GM21360 (cell line): ENCODE measurements around the gene ISM2.
"Not testable (repeated sequence)": the region's sequence is repeated elsewhere in the genome, so short reads cannot be mapped to it uniquely, and the experiment has no call there.

Experiments used
- ATAC-seq: cut with Tn5 transposase; IDR thresholded peaks from one replicate; pipeline ENCODE4 v1.9.1; 2021; ENCODE audit warnings: mild to moderate bottlenecking, moderate library complexity; ENCODE audit not compliant: unreplicated experiment

The ISM2 gene

DNA sequence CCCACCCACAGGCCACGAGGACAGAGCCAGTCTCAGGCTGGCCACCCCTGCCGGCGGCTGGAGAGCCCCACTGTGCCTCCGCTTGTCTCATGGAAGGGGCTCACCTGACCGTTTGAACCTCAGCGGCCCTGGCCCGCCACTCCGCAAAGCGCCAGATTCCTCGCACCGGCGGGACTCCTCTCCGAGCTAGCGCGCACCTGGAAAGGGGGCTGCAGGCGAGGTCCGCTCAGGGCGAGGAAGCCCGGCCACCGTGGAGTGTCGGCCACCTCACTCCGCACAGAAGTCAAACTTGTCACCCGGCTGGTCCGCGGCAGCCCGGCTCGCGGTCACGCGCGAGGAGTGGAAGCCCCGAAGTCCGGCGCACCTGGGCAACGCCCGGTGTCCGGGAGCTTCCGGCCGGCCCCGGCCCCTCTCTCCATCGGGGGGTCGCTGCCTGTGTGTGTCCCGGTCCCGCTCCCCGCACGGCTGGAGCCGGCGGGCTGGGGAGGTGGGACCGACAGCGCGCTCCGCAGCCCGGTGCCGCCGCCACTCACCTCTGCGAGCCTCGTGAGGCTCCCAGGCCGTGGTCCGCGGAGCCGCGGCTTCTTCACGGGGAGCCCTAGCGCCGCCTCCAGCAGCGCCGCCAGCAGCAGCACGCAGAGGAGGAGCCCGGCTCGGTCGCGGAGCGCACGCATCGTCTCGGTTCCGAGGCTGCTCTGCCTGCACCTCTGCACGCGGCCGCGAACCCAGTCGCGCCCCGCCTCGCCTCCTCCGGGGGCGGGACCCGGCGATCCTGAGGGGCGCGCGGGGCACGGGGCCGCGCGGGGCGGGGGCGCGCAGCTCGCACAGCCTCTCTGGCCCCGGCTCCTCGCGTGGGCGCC lies at the start of gene ISM2:
Gene ISM2 (minus strand): TSS at position 697 of the 860 bp plus-strand sequence. CDS start 23 bp downstream, at position 674.
- peak; percentile 71 for ATAC-seq

DNA sequence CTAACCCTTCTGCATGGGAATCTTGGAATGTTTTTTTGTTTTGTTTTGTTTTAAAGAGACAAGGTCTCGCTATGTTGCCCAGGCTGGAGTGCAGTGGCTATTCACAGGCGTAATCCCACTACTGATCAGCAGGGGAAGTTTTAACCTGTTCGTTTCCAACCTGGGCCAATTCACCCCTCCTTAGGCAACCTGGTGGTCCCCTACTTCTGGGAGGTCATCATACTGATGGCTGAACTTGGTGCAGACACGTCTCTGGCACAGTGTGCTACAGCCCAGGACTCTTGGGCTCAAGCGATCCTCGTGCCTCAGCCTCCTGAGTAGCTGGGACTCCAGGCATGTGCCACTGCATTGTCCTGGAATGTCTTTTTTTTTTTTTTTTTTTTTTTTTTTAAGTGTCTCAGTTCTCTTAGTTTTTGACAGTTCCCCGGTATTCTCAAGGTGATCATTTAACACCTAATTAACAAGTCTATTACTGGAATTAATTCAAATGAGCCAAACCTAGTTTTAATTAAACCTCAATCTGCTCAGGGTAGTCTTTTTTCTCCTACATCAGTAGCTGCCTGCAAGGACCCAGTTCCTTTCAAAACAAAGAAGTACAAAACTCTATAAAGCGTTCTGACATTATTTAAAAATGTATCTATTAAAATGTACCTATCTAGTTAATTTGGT lies 49.0 kb upstream of the ISM2 start:
- no peak for ATAC-seq

DNA sequence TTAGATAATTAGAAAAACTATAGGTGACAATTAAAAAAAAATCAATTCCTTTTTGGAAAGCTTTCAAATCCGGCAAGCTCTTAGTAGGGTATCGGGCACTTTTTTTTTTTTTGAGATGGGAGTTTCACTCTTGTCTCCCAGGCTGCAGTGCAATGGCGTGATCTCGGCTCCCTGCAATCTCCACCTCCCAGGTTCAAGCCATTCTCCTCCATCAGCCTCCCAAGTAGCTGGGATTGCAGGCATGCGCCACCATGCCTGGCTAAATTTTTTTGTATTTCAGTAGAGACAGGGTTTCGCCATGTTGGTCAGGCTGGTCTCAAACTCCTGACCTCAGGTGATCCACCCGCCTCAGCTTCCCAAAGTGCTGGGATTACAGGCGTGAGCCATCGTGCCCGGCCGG lies 46.6 kb upstream of the ISM2 start:
- ATAC-seq, result not testable (repeated sequence)

DNA sequence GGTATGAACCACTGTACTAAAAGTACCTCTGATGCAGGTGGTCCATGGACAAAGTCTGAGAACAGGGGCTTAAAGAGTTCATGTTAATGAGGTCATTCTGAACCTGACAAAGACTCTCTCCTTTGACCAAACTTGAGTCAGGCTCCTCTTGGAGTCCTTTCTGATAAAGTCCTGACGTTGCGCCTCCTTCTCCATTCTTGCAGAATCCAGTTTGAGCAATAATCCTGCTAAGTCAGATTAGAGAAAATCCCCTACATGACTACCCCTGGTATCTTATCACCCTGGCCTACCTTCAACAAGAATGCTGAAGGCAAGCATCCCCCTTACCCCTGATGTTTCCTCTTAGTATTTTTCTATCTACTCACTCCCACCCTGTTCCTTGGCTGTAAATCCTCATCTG lies 46.0 kb upstream of the ISM2 start:
- no peak for ATAC-seq

DNA sequence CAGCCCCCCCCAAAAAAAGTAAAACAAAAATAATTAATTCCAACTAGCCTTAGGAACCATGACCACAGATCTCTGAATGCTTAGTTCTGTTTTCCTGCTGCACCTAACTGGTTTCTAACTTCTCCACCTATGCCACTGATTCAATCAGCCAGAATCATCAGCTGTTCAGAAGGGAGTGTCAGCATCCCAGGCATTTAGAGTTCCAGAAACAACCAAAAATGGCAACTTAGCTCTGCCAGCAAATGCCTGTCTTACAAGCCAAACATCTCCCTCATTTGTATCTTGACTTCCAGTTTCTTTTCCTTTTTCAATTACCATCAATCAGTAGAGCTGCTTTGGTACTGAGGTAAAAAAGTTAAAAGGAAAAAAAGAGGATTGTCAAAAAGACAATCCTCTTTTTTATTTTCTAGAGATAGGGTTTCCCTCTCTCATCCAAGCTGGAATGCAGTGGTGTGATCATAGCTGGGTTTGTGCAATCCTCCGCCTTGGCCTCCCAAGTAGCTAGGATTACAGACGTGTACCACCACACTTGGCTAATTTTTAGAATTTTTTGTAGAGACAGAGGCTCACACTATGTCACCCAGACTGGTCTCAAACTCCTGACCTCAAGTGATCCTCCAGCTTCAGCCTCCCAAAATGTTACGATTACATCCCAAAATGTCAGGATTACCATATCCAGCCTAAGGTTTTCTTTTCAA lies 45.2 kb upstream of the ISM2 start:
- ATAC-seq, result no peak

DNA sequence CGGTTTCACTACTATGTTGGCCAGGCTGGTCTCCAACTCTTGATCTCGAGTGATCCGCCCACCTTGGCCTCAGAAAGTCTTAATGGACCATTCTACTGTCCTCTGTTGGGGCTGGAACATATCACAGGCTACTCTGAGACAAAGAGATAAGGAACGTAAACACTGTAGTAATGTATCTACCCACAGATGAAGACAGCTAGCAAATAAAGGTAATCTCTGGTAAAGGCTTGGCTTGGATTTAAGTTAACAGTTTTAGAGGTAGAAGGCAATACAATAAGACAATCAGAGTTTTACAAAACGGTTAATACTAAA lies 44.6 kb upstream of the ISM2 start:
- no peak for ATAC-seq

DNA sequence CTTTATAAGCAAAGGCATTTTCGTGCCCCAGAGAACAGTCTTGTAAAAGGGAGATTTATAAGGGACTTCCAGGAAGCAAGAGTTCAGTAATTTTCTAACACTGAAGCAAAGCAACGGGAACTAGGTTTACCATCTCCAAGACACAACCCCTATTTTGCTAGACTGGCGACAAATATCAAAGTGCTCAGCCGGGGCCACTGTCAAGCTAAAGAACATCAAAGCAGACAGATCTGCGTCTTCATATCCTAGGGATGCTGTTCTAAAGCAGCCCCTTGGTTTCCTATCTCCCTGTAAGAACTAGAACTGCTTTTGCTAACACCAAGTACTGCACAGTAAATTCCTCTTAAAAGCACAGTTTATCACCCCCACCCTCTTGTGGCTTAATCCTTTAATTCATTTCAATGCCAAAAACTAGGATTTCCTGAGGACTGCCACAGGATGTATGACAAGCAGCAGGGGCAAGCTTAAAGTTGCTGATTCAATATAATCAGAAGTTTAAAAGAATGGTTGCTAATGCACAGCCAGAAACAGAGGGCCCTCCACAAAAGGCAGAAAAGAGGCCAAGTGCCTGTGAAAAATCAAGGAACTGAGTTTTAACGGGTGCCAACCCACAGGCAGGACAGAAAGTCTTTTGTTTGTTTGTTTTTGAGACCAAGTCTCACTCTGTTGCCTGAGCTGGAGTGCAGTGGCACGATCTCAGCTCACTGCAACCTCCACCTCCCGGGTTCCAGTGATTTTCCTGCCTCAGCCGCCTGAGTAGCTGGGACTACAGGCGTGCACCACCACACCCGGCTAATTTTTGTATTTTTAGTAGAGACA lies 44.0 kb upstream of the ISM2 start:
- ATAC-seq, result no peak

DNA sequence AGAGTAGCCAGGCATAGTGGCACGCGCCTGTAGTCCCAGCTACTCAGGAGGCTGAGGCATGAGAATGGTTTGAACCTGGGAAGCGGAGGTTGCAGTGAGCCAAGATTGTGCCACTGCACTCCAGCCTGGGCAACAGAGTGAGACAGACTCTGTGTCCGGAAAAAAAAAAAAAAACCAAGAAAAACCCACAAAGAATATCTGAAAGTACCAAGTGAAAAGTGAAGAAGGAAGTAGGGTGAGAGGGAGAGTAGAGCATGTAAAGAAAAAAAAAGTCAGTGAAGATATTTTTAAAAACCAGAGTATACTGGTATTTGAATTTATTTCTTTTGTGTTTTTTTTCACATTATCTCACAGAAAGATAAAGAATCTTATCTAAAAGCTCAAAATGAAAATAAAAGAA lies 43.3 kb upstream of the ISM2 start:
- ATAC-seq, result no peak

DNA sequence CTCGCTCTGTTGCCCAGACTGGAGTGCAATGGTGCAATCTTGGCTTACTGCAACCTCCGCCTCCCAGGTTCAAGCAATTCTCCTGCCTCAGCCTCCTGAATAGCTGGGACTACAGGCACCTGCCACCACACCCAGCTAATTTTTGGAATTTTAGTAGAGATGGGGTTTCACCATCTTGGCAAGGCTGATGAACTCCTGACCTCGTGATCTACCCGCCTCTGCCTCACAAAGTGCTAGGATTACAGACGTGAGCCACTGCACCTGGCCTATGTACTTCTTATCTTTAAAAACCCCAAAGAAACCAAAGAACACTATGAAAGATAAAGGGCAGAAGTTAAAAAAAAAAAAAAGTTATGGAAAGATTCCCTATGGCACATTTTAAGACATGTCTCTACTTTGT lies 38.3 kb upstream of the ISM2 start:
- not testable (repeated sequence) for ATAC-seq

DNA sequence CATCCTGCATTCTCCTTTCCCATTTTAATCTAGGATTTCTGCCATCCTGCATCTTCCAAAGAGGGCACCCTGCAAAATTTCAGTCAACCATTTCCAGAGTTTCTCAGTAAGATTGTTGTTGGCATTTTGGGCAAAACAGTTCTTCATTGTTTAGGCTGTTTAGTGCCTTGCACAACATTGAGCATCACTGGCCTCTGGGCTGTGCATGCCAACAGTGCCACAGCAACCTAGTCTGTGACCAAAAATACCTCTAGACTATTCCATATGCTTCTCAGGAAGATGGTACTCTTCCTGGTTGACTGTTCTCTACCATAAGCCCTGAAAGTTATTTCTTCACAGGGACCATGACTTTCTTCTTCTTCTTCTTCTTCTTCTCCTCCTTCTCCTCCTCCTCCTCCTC lies 32.5 kb upstream of the ISM2 start:
- ATAC-seq, result no peak

DNA sequence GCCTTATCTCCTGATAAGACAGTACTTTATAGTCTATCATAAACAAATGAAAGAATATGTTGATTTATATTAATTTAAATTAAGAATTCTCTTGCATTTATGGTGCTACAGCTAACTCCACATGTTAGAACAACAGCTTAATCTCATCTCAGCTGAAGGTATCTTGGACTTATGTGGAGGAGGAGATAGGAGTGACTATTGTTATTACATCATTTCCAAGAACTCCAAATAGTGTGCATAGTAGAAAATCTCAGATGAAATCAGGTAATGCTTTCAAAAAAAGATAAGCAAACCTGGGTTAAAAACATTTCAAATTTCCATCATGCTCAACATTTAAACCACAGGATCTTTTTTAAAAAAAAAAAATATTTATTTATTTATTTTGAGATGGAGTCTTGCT lies 31.3 kb upstream of the ISM2 start:
- ATAC-seq, result no peak

DNA sequence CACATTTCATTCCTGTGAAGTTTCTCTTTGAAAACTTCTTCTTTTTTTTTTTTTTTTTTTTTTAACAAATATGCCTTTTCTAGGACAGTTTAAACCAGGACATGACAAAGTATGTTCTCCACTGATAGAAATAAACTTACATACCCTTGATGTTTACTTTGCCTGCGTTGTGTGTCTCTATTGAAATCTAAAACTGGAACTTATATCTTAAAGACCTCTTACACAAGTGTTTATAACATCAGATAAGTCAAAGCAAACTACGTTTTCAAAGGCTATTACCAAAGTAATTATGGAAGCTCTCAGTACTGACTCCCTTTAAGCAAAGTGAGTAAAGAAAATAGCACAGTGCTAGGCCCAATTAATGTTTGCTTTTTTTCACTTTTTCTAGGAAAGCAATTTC lies 30.6 kb upstream of the ISM2 start:
- ATAC-seq, result no peak

DNA sequence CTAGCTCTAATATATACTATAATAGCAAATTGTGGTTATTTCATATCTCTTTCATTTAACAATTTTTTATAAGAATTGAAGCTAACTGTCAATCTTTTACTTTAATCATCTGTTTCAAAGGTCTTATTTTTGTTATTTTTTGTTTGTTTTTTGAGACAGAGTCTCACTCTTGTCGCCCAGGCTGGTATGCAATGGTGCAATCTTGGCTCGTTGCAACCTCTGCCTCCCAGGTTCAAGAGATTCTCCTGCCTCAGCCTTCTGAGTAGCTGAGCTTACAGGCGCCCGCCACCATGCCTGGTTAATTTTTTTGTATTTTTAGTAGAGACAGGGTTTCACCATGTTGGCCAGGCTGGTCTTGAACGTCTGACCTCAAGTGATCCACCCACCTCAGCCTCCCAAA lies 30.1 kb upstream of the ISM2 start:
- not testable (repeated sequence) for ATAC-seq

DNA sequence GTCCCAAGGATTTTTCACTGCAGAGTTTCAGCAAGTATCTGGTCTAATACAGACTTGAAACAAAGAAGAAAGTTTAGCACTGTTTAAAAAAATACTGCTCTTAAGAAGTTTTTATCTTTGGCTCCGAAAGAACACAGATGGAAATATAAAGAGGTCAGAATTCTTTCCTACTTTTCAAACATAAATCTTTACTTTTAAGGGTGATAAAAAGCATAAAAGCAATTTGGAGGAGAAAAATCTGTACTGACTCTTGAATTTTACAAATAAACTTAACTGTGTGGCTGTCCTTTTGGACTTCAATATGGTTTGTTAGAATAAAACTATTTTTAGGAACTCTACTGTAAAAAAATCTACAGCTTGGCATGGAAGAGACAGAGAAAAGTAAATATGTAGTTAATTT lies 27.6 kb upstream of the ISM2 start:
- no peak for ATAC-seq

DNA sequence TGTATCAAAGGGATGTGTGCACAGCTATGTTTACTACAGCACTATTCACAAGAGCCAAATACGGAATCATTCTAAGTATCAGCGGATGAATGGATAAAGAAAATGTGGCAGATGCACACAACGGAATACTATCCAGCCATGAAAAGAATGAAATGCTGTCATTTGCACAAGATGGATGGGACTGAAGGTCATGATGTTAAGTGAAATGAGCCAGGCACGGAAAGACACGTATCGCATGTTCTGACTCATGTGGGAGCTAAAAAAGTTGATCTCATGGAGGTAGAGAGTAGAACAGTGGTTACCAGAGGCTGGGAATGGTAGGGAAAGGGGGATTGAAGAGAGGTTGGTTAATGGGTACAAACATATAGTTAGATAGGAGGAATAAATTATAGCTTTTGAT lies 25.9 kb upstream of the ISM2 start:
- ATAC-seq, result no peak

DNA sequence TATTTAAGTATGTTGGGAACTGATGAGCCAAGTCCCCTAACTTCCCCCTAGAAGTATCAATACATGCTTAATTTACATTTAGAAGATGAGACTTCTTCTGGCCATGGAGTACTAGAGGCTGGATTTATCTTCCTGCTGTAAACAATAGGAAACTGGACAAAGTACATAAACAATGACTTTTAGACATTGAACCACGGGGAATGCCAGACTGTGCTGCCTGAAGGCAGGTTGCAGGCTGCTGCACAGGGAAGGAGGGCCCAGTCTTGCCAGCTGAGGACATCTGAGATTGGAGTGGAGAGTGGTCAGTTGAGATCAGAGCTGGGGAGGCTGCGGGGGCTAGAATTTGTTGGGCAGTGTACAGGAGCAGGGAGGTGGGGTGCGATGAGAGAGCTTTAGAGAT lies 24.5 kb upstream of the ISM2 start:
- no peak for ATAC-seq

DNA sequence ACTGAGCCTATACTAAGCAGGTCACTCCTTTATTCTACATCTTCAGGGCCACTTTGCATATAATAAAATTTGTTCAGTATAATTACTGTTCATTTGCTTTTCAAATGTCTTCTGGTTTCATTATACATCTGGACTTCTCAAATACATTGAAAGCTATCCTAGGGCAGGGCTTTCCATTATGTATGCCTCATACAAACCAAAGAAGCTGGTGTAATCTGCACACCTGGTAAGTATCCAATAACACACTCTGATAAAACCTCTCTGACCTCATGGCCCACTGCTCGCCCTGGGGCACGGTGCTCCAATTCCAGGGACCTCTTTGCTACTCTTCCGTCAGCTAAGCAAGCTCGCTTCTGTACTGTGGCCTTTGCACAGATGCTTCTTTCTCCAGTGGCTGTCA lies 21.9 kb upstream of the ISM2 start:
- no peak for ATAC-seq

DNA sequence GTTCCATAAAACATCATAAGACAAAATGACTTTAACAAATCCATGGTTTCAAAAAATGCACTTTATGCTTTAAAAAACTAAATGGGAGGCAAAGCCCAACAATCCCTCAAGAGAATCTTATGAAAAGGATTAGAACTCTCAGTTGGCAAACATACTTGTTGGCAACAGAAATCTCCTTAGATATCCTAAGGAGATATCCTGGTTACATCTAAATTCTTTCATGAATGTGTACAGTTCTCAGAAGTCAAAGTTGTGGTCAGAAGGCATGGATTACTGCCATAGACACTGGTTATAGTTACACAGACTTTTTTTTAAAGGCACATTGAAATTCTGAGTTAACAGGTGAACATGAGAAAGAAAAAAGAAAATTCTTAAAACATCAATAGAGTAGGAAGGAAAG lies 17.5 kb upstream of the ISM2 start:
- ATAC-seq, result no peak

DNA sequence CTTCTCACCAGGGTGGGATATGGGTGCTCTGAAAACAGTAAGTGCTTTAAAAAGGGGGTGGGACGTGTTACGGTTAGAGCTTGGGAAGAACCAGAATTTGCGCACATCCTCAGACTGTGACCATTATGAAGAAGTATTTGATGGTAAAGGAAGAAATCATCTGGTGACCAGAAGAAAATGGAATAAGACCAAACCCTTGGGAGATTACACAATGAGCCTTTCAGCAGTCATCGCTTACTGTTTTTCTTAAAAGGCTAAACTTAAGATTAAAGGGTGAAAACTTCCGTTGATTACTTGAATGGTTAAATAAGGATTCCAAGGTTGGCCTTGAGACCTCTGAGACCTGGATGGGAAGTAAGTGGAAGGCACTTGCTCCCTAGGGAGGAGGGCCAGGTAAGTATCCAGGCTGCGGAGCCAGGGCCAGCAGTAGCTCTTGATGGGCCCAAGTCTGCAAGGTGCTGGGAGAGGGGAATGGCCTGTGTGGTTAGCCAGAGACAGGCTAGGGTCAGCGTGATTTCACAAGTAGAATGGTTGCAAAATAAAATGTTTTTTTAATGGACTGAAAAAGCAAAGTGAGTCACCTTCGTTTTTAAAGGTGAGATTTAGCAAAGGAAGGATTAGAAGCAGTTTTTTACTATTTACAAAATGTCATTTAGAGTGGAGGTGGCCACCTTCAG lies 13.0 kb upstream of the ISM2 start:
- no peak for ATAC-seq

DNA sequence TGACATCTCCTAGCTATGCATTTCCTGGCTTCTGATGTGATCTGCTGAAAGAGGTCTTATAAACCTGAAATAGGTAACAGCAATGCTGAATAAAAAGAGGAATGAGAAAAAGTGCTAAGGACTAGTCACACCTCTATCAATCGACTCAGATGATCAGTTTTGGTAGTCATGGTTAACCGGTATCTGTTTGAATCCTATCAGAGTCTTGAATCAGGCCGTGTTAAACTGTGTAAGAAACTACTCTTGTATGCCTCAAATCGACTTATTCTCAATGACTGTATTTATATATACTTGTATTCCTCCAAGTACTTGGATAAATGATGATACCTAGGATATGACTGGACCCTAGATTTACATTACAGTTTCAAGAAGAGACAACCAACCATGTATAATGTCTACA lies 10.8 kb upstream of the ISM2 start:
- ATAC-seq, result no peak

DNA sequence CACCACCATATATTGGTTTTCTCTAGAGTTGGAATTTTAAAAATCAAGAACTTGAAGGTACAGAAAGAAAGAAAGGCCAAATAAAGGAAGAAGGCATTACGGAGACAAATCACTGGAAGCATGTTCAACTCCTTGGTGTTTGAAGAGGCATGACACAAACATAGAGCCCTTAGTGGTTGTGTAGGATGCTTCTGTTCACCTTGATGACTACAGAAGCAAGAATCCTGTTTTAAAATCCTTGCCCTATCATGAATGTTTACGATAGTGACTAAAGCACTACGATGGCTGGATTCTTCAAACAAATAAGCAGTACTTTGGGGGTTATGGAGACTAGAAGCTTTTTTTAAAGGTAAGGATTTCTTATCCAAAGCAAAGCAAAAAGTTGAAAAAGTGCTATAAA lies 10.3 kb upstream of the ISM2 start:
- ATAC-seq, result no peak
